H1 (cell line): ENCODE data around the gene ZMAT5.

Experiments used
- E2F6 ChIP-seq: IDR thresholded peaks from 2 replicates; pipeline ENCODE4 v1.6.1; 2012; ENCODE audit warnings: inconsistent platforms
- EP300 ChIP-seq, 2 experiments: IDR thresholded peaks; 1 replicate in 1 of 2; 2 replicates in 1 of 2; pipeline ENCODE4 v1.6.1; 2011 to 2012; ENCODE audit warnings: low read depth in 2 of 2, low read length in 2 of 2, mild to moderate bottlenecking in 2 of 2, borderline replicate concordance in 1 of 2, inconsistent platforms in 1 of 2, moderate library complexity in 1 of 2
- NRF1 ChIP-seq: IDR thresholded peaks from 2 replicates; pipeline ENCODE4 v1.6.1; 2011; ENCODE audit warnings: mild to moderate bottlenecking, low read depth, low read length, improper control_type of control experiment
- RFX5 ChIP-seq: IDR thresholded peaks from 2 replicates; pipeline ENCODE4 v1.6.1; 2011; ENCODE audit warnings: low read depth, low read length, improper control_type of control experiment, borderline replicate concordance
- SIN3A ChIP-seq, 2 experiments: IDR thresholded peaks in 1 of 2; conservative IDR thresholded peaks in 1 of 2; 2 replicates each; pipeline ENCODE4 v1.6.1; 2011 to 2012; ENCODE audit warnings: low read length in 2 of 2, improper control_type of control experiment in 1 of 2, low read depth in 1 of 2, mild to moderate bottlenecking in 1 of 2
- TEAD4 ChIP-seq: IDR thresholded peaks from 2 replicates; pipeline ENCODE4 v1.6.1; 2012; ENCODE audit warnings: low read depth, low read length, inconsistent platforms, mixed read lengths

GRCh38 chr22:29734838-29735237 lies 32.0 kb downstream of the ZMAT5 start:
- TF ChIP-seq EP300 (IDR thresholded peaks at IDR 0.05; ENCODE audit: borderline replicate concordance in 1 of 2, low read depth in 2 of 2, low read length in 2 of 2) (no peak), SIN3A (conservative IDR thresholded peaks at IDR 0.05 in 1 of 2, IDR thresholded peaks at IDR 0.05 in 1 of 2; ENCODE audit: low read depth in 1 of 2, low read length in 2 of 2) (no peak), TEAD4 (peak; percentile 60; the same call in 1 of the 2 replicates), E2F6 (no peak), NRF1 (no peak), RFX5 (no peak)
